K562 (cell line): ENCODE measurements around the gene KRTAP11-1. TPM values are rescaled to one million over a fixed set of nuclear protein-coding genes. Genes with fewer than 3 reads are reported as not detected.

Experiments
- ATAC-seq: fragments of 200-7000 bp; cut with Tn5 transposase; 3 replicates; pipeline ENCODE4 v1.9.1; 2020; ENCODE audit warnings: moderate library complexity
- BruUV-seq: library from RNA; stranded (reverse); fragments of 400-500 nt; replicated peaks from 2 replicates; lab custom pipeline; 2021; lab: Mats Ljungman, UMichigan
- CTCF ChIA-PET: fragments of 300-600 bp; formaldehyde crosslinking; extraction: SDS; loops from one replicate; lab custom pipeline; 2021; ENCODE audit warnings: low intra/inter-chr PET ratio; lab: Yijun Ruan, JAX
- POLR2A ChIA-PET: fragments of 300-600, 350-650 bp; sonication (Branson Sonifier 250); formaldehyde crosslinking; extraction: SDS; loops from one replicate; lab custom pipeline; 2021; ENCODE audit warnings: antibody characterized with exemption, inconsistent platforms; lab: Yijun Ruan, JAX
- DNase-seq, 4 experiments: peaks; one replicate each; pipeline versions ENCODE4 v3.0.0 to v3.0.0-alpha.2; 2011 to 2018; ENCODE audit warnings: low spot score in 3 of 4, mixed read lengths in 3 of 4; ENCODE audit errors: extremely low read depth in 1 of 4
- FAIRE-seq: peaks from 2 replicates; lab custom pipeline; 2011; peaks lifted over from hg19 to GRCh38; lab: Jason Lieb, UNC
- H2AFZ ChIP-seq: 2 replicates; pipeline ENCODE4 v1.6.0; 2011; ENCODE audit warnings: low read depth, low read length, control low read depth, inconsistent platforms
- H3K27ac ChIP-seq: fragments of 200-600 bp; 3 replicates; pipeline ENCODE4 v1.8.0; 2011; ENCODE audit warnings: low read depth, mild to moderate bottlenecking, control low read depth, inconsistent platforms, low read length, moderate library complexity, mixed read lengths; ENCODE audit errors: extremely low read depth
- H3K27me3 ChIP-seq, 2 experiments: fragments of 300-600 bp in 1 of 2; 2 replicates in 1 of 2; 3 replicates in 1 of 2; pipeline versions ENCODE4 v1.6.0 to v1.8.0; 2011; ENCODE audit warnings: inconsistent platforms in 2 of 2, low read length in 2 of 2, mild to moderate bottlenecking in 1 of 2, mixed read lengths in 1 of 2, moderate library complexity in 1 of 2; ENCODE audit not compliant: control insufficient read depth in 2 of 2, insufficient read depth in 2 of 2
- H3K36me3 ChIP-seq: fragments of 300-600 bp; 3 replicates; pipeline ENCODE4 v1.8.0; 2011; ENCODE audit warnings: mild to moderate bottlenecking, low read length, inconsistent platforms; ENCODE audit not compliant: control insufficient read depth, insufficient read depth
- H3K4me1 ChIP-seq, 2 experiments: fragments of 200-600 bp in 1 of 2; replicated peaks in 1 of 2; 2 replicates in 1 of 2; 3 replicates in 1 of 2; pipeline versions ENCODE4 v1.5.1 to v1.8.0; 2011; ENCODE audit warnings: inconsistent platforms in 2 of 2, low read length in 2 of 2, mild to moderate bottlenecking in 1 of 2, mixed read lengths in 1 of 2, moderate library complexity in 1 of 2; ENCODE audit not compliant: control insufficient read depth in 2 of 2, insufficient read depth in 2 of 2
- H3K4me2 ChIP-seq: 2 replicates; pipeline ENCODE4 v1.6.1; 2011; ENCODE audit warnings: low read length, control low read depth, inconsistent platforms, mixed read lengths; ENCODE audit not compliant: insufficient read depth
- H3K4me3 ChIP-seq: fragments of 200-600 bp; sonication (generic), shearing (Covaris generic); 2 replicates; pipeline ENCODE4 v1.5.1; 2016; ENCODE audit warnings: control low read depth, inconsistent platforms
- H3K79me2 ChIP-seq: fragments of 200-600 bp; 3 replicates; pipeline ENCODE4 v1.8.0; 2011; ENCODE audit warnings: low read length, inconsistent platforms; ENCODE audit not compliant: control insufficient read depth, insufficient read depth
- H3K9ac ChIP-seq, 2 experiments: 2 replicates each; pipeline versions ENCODE4 v1.6.0 to v1.6.1; 2011; ENCODE audit warnings: low read depth in 2 of 2, low read length in 2 of 2, control low read depth in 1 of 2, inconsistent platforms in 1 of 2, mild to moderate bottlenecking in 1 of 2, mixed read lengths in 1 of 2; ENCODE audit not compliant: insufficient read depth in 1 of 2
- H3K9me1 ChIP-seq: one replicate; pipeline ENCODE4 v1.6.0; 2011; ENCODE audit warnings: inconsistent platforms, mild to moderate bottlenecking, low read length, moderate library complexity; ENCODE audit not compliant: control insufficient read depth, insufficient read depth
- H3K9me3 ChIP-seq: replicated peaks from 2 replicates; pipeline ENCODE4 v1.5.1; 2011; ENCODE audit warnings: low read depth, low read length, inconsistent platforms; ENCODE audit not compliant: control insufficient read depth, insufficient read depth
- H4K20me1 ChIP-seq: replicated peaks from 2 replicates; pipeline ENCODE4 v1.6.1; 2011; ENCODE audit warnings: low read length, inconsistent platforms, mixed read lengths; ENCODE audit not compliant: control insufficient read depth, insufficient read depth
- RBM22 ChIP-seq: fragments of 200-400 bp; formaldehyde crosslinking; IDR thresholded peaks from 2 replicates; pipeline ENCODE4 v1.6.1; 2018; ENCODE audit warnings: low read length, low read depth; ENCODE audit not compliant: poor library complexity, severe bottlenecking
- RREB1 ChIP-seq: fragments of 250-450 bp; sonication (Bioruptor Pico); IDR thresholded peaks from 2 replicates; pipeline ENCODE4 v1.4.0; 2020
- SMARCA5 ChIP-seq: fragments of 450-650 bp; IDR thresholded peaks from 2 replicates; pipeline ENCODE4 v1.6.1; 2016
- ZNF583 ChIP-seq: fragments of 250-450 bp; sonication (Bioruptor Pico); IDR thresholded peaks from 2 replicates; pipeline ENCODE4 v1.4.0; 2020
- ZNF639 ChIP-seq, 2 experiments: fragments of 200-800 bp in 1 of 2; sonication (Bioruptor generic) in 1 of 2; sonication (generic) in 1 of 2; formaldehyde crosslinking in 1 of 2; IDR thresholded peaks in 1 of 2; conservative IDR thresholded peaks in 1 of 2; 2 replicates each; pipeline versions ENCODE4 v1.5.0 to v1.6.1; 2016 to 2020; ENCODE audit warnings: missing compliant biosample characterization in 1 of 2, missing genetic modification characterization in 1 of 2, missing genetic modification reagents in 1 of 2
- whole genome bisulfite sequencing: fragments of 100-300 bp; shearing (Covaris generic); methylation state at CpG from one replicate; pipeline ENCODE4 v1.1.6; 2016; ENCODE audit warnings: low coverage, mixed read lengths; ENCODE audit not compliant: insufficient coverage; ENCODE audit errors: missing lambda C conversion rate; 5-methylcytosine and 5-hydroxymethylcytosine counted together
- in situ Hi-C: fragments of 300-500 bp; cut with MboI; formaldehyde crosslinking; loops from 4 replicates; pipeline ENCODE4 v1.15.0; 2018; ENCODE audit warnings: inconsistent platforms, mixed read lengths
- intact Hi-C: fragments of 100-400 bp; cut with micrococcal nuclease; formaldehyde crosslinking; loops from 2 replicates; pipeline ENCODE4 v1.14.2; 2022
- polyA plus RNA-seq, 8 experiments: library from polyadenylated mRNA; depleted of rRNA in 4 of 8; stranded (reverse) in 5 of 8; unstranded in 3 of 8; fragments of >200 nt; fragmentation: Nextera tagmentation in 2 of 8; fragmentation: Illumina TruSeq in 1 of 8; extraction: Ambion mirVana in 2 of 8; extraction: Trizol in 1 of 8; gene quantifications; 2 replicates each; pipeline versions ENCODE4 v1.2.1 to v1.2.3, GENCODE V29; 2011 to 2014; ENCODE audit warnings: inconsistent platforms in 1 of 8, missing spikeins in 1 of 8
- total RNA-seq, 7 experiments: library from RNA; depleted of rRNA in 6 of 7; stranded (reverse); fragments of >200 nt in 6 of 7; fragmentation: Illumina TruSeq in 2 of 7; extraction: Trizol in 2 of 7; gene quantifications; 2 replicates each; pipeline versions ENCODE4 v1.2.1 to v1.2.3, GENCODE V29; 2011 to 2021; ENCODE audit warnings: low replicate concordance in 1 of 7
- TF ChIP-seq, protein P1 (sequence below): sonication (generic); formaldehyde crosslinking; IDR thresholded peaks from 2 replicates; pipeline ENCODE4 v1.8.0; 2022; ENCODE audit warnings: mild to moderate bottlenecking, missing genetic modification reagents
- TF ChIP-seq, protein P2 (sequence below), 2 experiments: fragments of 450-650 bp in 1 of 2; sonication (generic) in 1 of 2; formaldehyde crosslinking in 1 of 2; IDR thresholded peaks in 1 of 2; conservative IDR thresholded peaks in 1 of 2; 2 replicates each; pipeline versions ENCODE4 v1.6.1 to v1.8.1; 2016 to 2023; ENCODE audit warnings: mild to moderate bottlenecking in 2 of 2, moderate library complexity in 2 of 2, inconsistent platforms in 1 of 2, missing genetic modification reagents in 1 of 2
- TF ChIP-seq, protein P3 (sequence below): fragments of 450-650 bp; IDR thresholded peaks from 2 replicates; pipeline ENCODE4 v1.6.1; 2016; ENCODE audit warnings: borderline replicate concordance

Gene KRTAP11-1
- total and polyA plus RNA-seq, 9 of the 15 experiments (the other 6 are each of a cell fraction or from before 2014, with no cell fraction given) = not detected

- ChIA-PET POLR2A (no interaction called here), CTCF (no interaction called here)
- no peak for FAIRE-seq
- TF ChIP-seq RREB1 (CRISPR knock-in tag) = no peak
- no peak for TF ChIP-seq ZNF583 (CRISPR knock-in tag)
- no peak for TF ChIP-seq ZNF639 (CRISPR knock-in tag; conservative IDR thresholded peaks at IDR 0.05 in 1 of 2, IDR thresholded peaks at IDR 0.05 in 1 of 2)
- TF ChIP-seq, protein P1, sequence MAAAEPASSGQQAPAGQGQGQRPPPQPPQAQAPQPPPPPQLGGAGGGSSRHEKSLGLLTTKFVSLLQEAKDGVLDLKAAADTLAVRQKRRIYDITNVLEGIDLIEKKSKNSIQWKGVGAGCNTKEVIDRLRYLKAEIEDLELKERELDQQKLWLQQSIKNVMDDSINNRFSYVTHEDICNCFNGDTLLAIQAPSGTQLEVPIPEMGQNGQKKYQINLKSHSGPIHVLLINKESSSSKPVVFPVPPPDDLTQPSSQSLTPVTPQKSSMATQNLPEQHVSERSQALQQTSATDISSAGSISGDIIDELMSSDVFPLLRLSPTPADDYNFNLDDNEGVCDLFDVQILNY (CRISPR knock-in tag) = no peak
- TF ChIP-seq, protein P2, sequence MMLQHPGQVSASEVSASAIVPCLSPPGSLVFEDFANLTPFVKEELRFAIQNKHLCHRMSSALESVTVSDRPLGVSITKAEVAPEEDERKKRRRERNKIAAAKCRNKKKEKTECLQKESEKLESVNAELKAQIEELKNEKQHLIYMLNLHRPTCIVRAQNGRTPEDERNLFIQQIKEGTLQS (IDR thresholded peaks at IDR 0.05) = no peak
- TF ChIP-seq, protein P2 (CRISPR knock-in tag; conservative IDR thresholded peaks at IDR 0.05) = no peak
- no peak for TF ChIP-seq RBM22
- TF ChIP-seq SMARCA5 = no peak
- TF ChIP-seq, protein P3, sequence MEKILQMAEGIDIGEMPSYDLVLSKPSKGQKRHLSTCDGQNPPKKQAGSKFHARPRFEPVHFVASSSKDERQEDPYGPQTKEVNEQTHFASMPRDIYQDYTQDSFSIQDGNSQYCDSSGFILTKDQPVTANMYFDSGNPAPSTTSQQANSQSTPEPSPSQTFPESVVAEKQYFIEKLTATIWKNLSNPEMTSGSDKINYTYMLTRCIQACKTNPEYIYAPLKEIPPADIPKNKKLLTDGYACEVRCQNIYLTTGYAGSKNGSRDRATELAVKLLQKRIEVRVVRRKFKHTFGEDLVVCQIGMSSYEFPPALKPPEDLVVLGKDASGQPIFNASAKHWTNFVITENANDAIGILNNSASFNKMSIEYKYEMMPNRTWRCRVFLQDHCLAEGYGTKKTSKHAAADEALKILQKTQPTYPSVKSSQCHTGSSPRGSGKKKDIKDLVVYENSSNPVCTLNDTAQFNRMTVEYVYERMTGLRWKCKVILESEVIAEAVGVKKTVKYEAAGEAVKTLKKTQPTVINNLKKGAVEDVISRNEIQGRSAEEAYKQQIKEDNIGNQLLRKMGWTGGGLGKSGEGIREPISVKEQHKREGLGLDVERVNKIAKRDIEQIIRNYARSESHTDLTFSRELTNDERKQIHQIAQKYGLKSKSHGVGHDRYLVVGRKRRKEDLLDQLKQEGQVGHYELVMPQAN = no peak
Measured at GRCh38 chr21:30847627-30848500, 33.5 kb downstream of the KRTAP11-1 start.

More at GRCh38 chr21:30847627-30848500, 33.5 kb downstream of the KRTAP11-1 start:
- Histone ChIP-seq H3K4me2 (no peak overlapping the region), H4K20me1 (no peaks in the 10 kb centered on the region), H3K9me3 (no peaks in the 10 kb centered on the region), H3K36me3 (no peaks in the 10 kb centered on the region), H3K9me1 (no peaks in the 10 kb centered on the region), H3K9ac (no peak overlapping the region), H3K27me3 (no peaks in the 10 kb centered on the region), H2AFZ (no peak overlapping the region), H3K27ac (no peak overlapping the region), H3K4me3 (no peak overlapping the region), H3K79me2 (no peaks in the 10 kb centered on the region), H3K4me1 (no peaks in the 10 kb centered on the region)
- in situ Hi-C loops = no loop called here
- no TSS peak for BruUV-seq
- under 1% methylated on average over 9 of the region's 9 CpGs for WGBS
- ATAC-seq (no peak), DNase-seq (no peak)
- intact Hi-C loops = no loop called here
